SH-SY5Y (cell line): Measurements from ENCODE around the gene GULP1.
A peak's percentile ranks its signal among the peaks of the same experiment; 100 is the strongest.

ENCODE experiments used
- GATA2 ChIP-seq: IDR thresholded peaks from 2 replicates; pipeline ENCODE4 v1.6.1; 2011; ENCODE audit warnings: mild to moderate bottlenecking, low read depth, low read length
- GATA3 ChIP-seq: IDR thresholded peaks from 2 replicates; pipeline ENCODE4 v1.6.1; 2011; ENCODE audit warnings: low read depth, mild to moderate bottlenecking, low read length, moderate library complexity

DNA sequence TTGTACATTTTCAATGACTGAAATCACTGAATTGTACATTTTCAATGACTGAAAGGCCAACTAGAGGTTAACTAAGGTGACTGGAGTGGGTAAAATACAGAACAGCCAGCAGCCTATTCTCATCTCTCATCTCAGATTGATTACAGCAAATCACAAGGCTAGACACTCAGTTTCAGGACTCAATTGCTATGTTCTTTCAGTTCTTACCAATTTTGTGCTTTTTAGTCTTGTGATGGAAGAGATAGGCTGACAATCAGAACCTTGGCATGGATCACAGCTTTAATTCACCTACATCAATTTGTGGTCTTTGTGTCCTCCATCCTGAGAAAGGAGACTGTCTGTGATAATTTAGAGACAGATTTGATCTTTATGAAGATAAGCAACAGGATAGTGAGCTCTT lies 124.7 kb downstream of the GULP1 start:
- TF ChIP-seq GATA2 (peak; percentile 86), GATA3 (peak; percentile 93)
